WTC11 (cell line): ENCODE data around the gene PLXDC2. TPM values are rescaled to one million over a fixed set of nuclear protein-coding genes. Genes with fewer than 3 reads are reported as not detected.

Source experiments
- ATAC-seq: fragments of 200-7000 bp; cut with Tn5 transposase; 2 replicates; pipeline ENCODE4 v1.10.0; 2021; ENCODE audit warnings: mild to moderate bottlenecking, moderate library complexity
- CTCF ChIA-PET: fragments of 300-600 bp; sonication (Branson Sonifier 250); formaldehyde crosslinking; loops from one replicate; lab custom pipeline; 2021; ENCODE audit warnings: antibody characterized with exemption; lab: Charles Lee
- POLR2A ChIA-PET: fragments of 350-600 bp; sonication (Branson Sonifier 250); formaldehyde crosslinking; loops from one replicate; lab custom pipeline; 2021; ENCODE audit warnings: antibody characterized with exemption; lab: Charles Lee
- DNase-seq: peaks from one replicate; pipeline ENCODE4 v3.0.0; 2021; ENCODE audit warnings: low spot score
- H3K27ac Mint-ChIP-seq: 2 replicates; pipeline ENCODE4 v1.8.0; 2021; ENCODE audit warnings: mixed read lengths
- H3K27me3 Mint-ChIP-seq: 2 replicates; pipeline ENCODE4 v1.8.0; 2021; ENCODE audit warnings: low read depth, mild to moderate bottlenecking, moderate library complexity, mixed read lengths
- H3K36me3 Mint-ChIP-seq: 2 replicates; pipeline ENCODE4 v1.8.0; 2021; ENCODE audit warnings: mixed read lengths
- H3K4me1 Mint-ChIP-seq: 2 replicates; pipeline ENCODE4 v1.8.0; 2022; ENCODE audit warnings: mixed read lengths
- H3K4me3 Mint-ChIP-seq: 2 replicates; pipeline ENCODE4 v1.8.0; 2021; ENCODE audit warnings: mild to moderate bottlenecking, moderate library complexity, mixed read lengths
- H3K9me3 Mint-ChIP-seq: 2 replicates; pipeline ENCODE4 v1.8.0; 2021; ENCODE audit warnings: mixed read lengths
- ATF2 ChIP-seq: sonication (generic); formaldehyde crosslinking; IDR thresholded peaks from 2 replicates; pipeline ENCODE4 v1.8.1; 2022; ENCODE audit warnings: low read depth, missing genetic modification reagents, borderline replicate concordance
- ELF4 ChIP-seq: sonication (generic); formaldehyde crosslinking; IDR thresholded peaks from 2 replicates; pipeline ENCODE4 v1.8.1; 2022; ENCODE audit warnings: low read depth, mild to moderate bottlenecking, moderate library complexity, missing genetic modification reagents
- ESRRA ChIP-seq: sonication (generic); formaldehyde crosslinking; IDR thresholded peaks from 2 replicates; pipeline ENCODE4 v1.8.1; 2022; ENCODE audit warnings: mild to moderate bottlenecking, missing genetic modification reagents, borderline replicate concordance
- GABPB1 ChIP-seq: sonication (generic); formaldehyde crosslinking; IDR thresholded peaks from 2 replicates; pipeline ENCODE4 v1.8.1; 2023; ENCODE audit warnings: mild to moderate bottlenecking, missing genetic modification reagents
- IRF2 ChIP-seq: sonication (generic); formaldehyde crosslinking; IDR thresholded peaks from 2 replicates; pipeline ENCODE4 v1.8.0; 2022; ENCODE audit warnings: low read depth, missing genetic modification reagents, borderline replicate concordance
- JUN ChIP-seq: sonication (generic); formaldehyde crosslinking; IDR thresholded peaks from 2 replicates; pipeline ENCODE4 v1.8.0; 2023; ENCODE audit warnings: mild to moderate bottlenecking, missing genetic modification reagents
- MYBL2 ChIP-seq: sonication (generic); formaldehyde crosslinking; IDR thresholded peaks from 2 replicates; pipeline ENCODE4 v1.8.1; 2023; ENCODE audit warnings: mild to moderate bottlenecking, moderate library complexity, missing genetic modification reagents
- NFATC4 ChIP-seq: fragments of 250-450 bp; sonication (Bioruptor Pico); IDR thresholded peaks from 2 replicates; pipeline ENCODE4 v1.9.0; 2021; ENCODE audit warnings: mild to moderate bottlenecking
- NR1H2 ChIP-seq: sonication (generic); formaldehyde crosslinking; IDR thresholded peaks from 2 replicates; pipeline ENCODE4 v1.9.0; 2021; ENCODE audit warnings: mild to moderate bottlenecking, moderate library complexity, missing genetic modification reagents
- OVOL2 ChIP-seq: fragments of 250-450 bp; sonication (Bioruptor Pico); IDR thresholded peaks from 2 replicates; pipeline ENCODE4 v1.9.0; 2021; ENCODE audit warnings: mild to moderate bottlenecking, borderline replicate concordance
- SMAD4 ChIP-seq: sonication (generic); formaldehyde crosslinking; IDR thresholded peaks from 2 replicates; pipeline ENCODE4 v1.8.0; 2022; ENCODE audit warnings: mild to moderate bottlenecking, missing genetic modification reagents
- USF1 ChIP-seq: sonication (generic); formaldehyde crosslinking; IDR thresholded peaks from 2 replicates; pipeline ENCODE4 v1.8.0; 2022; ENCODE audit warnings: mild to moderate bottlenecking, missing genetic modification reagents
- ZNF317 ChIP-seq: sonication (generic); formaldehyde crosslinking; IDR thresholded peaks from 2 replicates; pipeline ENCODE4 v1.8.1; 2023; ENCODE audit warnings: low read depth, mild to moderate bottlenecking, moderate library complexity, missing genetic modification reagents, borderline replicate concordance
- total RNA-seq: library from RNA; stranded (reverse); gene quantifications from 3 replicates; pipeline ENCODE4 v1.2.3, GENCODE V29; 2021
- TF ChIP-seq, protein P1 (sequence below): sonication (generic); formaldehyde crosslinking; IDR thresholded peaks from 2 replicates; pipeline ENCODE4 v1.8.0; 2022; ENCODE audit warnings: mild to moderate bottlenecking, missing genetic modification reagents
- TF ChIP-seq, protein P2 (sequence below): sonication (generic); formaldehyde crosslinking; IDR thresholded peaks from 2 replicates; pipeline ENCODE4 v1.8.1; 2023; ENCODE audit warnings: mild to moderate bottlenecking, missing genetic modification reagents
- TF ChIP-seq, protein P3 (sequence below): fragments of 200-600 bp; IDR thresholded peaks from 2 replicates; pipeline ENCODE4 v1.8.0; 2022; ENCODE audit warnings: antibody characterized with exemption
- TF ChIP-seq, protein P4 (sequence below): fragments of 250-450 bp; sonication (Bioruptor Pico); IDR thresholded peaks from 2 replicates; pipeline ENCODE4 v1.9.0; 2021; ENCODE audit warnings: mild to moderate bottlenecking
- TF ChIP-seq, protein P5 (sequence below): sonication (generic); formaldehyde crosslinking; IDR thresholded peaks from 2 replicates; pipeline ENCODE4 v1.8.0; 2022; ENCODE audit warnings: mild to moderate bottlenecking, missing genetic modification reagents

PLXDC2 gene
- total RNA-seq, 1 experiment from 2014 or later: 31.7 TPM

DNA sequence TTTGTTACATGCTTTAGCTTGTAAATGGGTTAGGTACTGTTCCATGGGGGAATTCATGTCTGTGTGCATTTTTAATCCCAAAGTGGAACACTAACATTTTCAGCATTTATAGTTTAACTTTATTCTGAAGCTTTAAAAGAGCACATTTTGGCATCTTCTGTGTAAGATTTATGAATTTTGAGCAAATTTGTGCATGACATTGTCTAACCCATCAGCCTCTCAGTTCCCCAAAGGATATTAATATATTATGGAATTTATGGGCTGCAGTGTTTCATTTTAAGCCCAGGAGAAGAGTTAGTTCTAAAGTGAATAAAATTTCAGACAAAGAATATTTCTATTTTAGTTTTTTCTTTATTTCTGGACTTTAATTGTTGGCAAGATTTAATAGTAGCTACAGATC lies 421.4 kb downstream of the PLXDC2 start (continued):
- no peak for TF ChIP-seq ELF4 (CRISPR knock-in tag)

- POLR2A ChIA-PET: no interaction called here
- Mint-ChIP-seq H3K4me1 (peaks cover 6% of the 10 kb centered on the region; the same call in 1 of the 2 replicates), H3K27me3 (no peaks in the 10 kb centered on the region), H3K27ac (no peak overlapping the region), H3K36me3 (peaks cover 10% of the 10 kb centered on the region), H3K4me3 (no peak overlapping the region), H3K9me3 (no peaks in the 10 kb centered on the region)
- CTCF ChIA-PET: no interaction called here
- ATAC-seq (no peak), DNase-seq (no peak)
- TF ChIP-seq, protein P1, sequence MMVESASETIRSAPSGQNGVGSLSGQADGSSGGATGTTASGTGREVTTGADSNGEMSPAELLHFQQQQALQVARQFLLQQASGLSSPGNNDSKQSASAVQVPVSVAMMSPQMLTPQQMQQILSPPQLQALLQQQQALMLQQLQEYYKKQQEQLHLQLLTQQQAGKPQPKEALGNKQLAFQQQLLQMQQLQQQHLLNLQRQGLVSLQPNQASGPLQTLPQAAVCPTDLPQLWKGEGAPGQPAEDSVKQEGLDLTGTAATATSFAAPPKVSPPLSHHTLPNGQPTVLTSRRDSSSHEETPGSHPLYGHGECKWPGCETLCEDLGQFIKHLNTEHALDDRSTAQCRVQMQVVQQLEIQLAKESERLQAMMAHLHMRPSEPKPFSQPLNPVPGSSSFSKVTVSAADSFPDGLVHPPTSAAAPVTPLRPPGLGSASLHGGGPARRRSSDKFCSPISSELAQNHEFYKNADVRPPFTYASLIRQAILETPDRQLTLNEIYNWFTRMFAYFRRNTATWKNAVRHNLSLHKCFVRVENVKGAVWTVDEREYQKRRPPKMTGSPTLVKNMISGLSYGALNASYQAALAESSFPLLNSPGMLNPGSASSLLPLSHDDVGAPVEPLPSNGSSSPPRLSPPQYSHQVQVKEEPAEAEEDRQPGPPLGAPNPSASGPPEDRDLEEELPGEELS (CRISPR knock-in tag): no peak
- TF ChIP-seq NFATC4 (CRISPR knock-in tag) (no peak), ESRRA (no peak), JUN (CRISPR knock-in tag) (no peak), ZNF317 (CRISPR knock-in tag) (no peak), OVOL2 (no peak), GABPB1 (CRISPR knock-in tag) (no peak), NR1H2 (no peak), MYBL2 (CRISPR knock-in tag) (no peak), ATF2 (CRISPR knock-in tag) (no peak), IRF2 (CRISPR knock-in tag) (no peak), USF1 (no peak), SMAD4 (no peak)
- TF ChIP-seq, protein P2, sequence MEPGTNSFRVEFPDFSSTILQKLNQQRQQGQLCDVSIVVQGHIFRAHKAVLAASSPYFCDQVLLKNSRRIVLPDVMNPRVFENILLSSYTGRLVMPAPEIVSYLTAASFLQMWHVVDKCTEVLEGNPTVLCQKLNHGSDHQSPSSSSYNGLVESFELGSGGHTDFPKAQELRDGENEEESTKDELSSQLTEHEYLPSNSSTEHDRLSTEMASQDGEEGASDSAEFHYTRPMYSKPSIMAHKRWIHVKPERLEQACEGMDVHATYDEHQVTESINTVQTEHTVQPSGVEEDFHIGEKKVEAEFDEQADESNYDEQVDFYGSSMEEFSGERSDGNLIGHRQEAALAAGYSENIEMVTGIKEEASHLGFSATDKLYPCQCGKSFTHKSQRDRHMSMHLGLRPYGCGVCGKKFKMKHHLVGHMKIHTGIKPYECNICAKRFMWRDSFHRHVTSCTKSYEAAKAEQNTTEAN (CRISPR knock-in tag): no peak
- TF ChIP-seq, protein P3, sequence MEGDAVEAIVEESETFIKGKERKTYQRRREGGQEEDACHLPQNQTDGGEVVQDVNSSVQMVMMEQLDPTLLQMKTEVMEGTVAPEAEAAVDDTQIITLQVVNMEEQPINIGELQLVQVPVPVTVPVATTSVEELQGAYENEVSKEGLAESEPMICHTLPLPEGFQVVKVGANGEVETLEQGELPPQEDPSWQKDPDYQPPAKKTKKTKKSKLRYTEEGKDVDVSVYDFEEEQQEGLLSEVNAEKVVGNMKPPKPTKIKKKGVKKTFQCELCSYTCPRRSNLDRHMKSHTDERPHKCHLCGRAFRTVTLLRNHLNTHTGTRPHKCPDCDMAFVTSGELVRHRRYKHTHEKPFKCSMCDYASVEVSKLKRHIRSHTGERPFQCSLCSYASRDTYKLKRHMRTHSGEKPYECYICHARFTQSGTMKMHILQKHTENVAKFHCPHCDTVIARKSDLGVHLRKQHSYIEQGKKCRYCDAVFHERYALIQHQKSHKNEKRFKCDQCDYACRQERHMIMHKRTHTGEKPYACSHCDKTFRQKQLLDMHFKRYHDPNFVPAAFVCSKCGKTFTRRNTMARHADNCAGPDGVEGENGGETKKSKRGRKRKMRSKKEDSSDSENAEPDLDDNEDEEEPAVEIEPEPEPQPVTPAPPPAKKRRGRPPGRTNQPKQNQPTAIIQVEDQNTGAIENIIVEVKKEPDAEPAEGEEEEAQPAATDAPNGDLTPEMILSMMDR: no peak
- TF ChIP-seq, protein P4, sequence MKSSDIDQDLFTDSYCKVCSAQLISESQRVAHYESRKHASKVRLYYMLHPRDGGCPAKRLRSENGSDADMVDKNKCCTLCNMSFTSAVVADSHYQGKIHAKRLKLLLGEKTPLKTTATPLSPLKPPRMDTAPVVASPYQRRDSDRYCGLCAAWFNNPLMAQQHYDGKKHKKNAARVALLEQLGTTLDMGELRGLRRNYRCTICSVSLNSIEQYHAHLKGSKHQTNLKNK (CRISPR knock-in tag): no peak
- TF ChIP-seq, protein P5, sequence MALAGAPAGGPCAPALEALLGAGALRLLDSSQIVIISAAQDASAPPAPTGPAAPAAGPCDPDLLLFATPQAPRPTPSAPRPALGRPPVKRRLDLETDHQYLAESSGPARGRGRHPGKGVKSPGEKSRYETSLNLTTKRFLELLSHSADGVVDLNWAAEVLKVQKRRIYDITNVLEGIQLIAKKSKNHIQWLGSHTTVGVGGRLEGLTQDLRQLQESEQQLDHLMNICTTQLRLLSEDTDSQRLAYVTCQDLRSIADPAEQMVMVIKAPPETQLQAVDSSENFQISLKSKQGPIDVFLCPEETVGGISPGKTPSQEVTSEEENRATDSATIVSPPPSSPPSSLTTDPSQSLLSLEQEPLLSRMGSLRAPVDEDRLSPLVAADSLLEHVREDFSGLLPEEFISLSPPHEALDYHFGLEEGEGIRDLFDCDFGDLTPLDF (CRISPR knock-in tag): no peak
- TF ChIP-seq, all 79 proteins: peak for 0
Measured at GRCh38 chr10:20240643-20241042, 424.4 kb downstream of the PLXDC2 start.
